GM12878 (cell line): ENCODE data around the gene EXOC7. TPM values are rescaled to one million over a fixed set of nuclear protein-coding genes. Genes with fewer than 3 reads are reported as not detected.
A peak's percentile ranks its signal among the peaks of the same experiment; 100 is the strongest.

Experiments used
- ATAC-seq: fragments of 200-7000 bp; cut with Tn5 transposase; 3 replicates; pipeline ENCODE4 v1.9.1; 2020; ENCODE audit warnings: mild to moderate bottlenecking, moderate library complexity
- BruUV-seq: library from RNA; stranded (reverse); fragments of 400-500 nt; replicated peaks from 2 replicates; lab custom pipeline; 2021; lab: Mats Ljungman, UMichigan
- CTCF ChIA-PET: fragments of 300-600 bp; sonication (Branson Sonifier 250); formaldehyde crosslinking; extraction: SDS; loops from one replicate; lab custom pipeline; 2021; ENCODE audit warnings: inconsistent platforms; lab: Yijun Ruan, JAX
- POLR2A ChIA-PET: fragments of 350-600 bp; formaldehyde crosslinking; extraction: SDS; loops from one replicate; lab custom pipeline; 2021; ENCODE audit warnings: inconsistent platforms; lab: Charles Lee
- RAD21 ChIA-PET: fragments of 300-600 bp; sonication (Branson Sonifier 250); formaldehyde crosslinking; loops from one replicate; lab custom pipeline; 2023; ENCODE audit warnings: antibody characterized with exemption; ENCODE audit not compliant: unreplicated experiment; lab: Charles Lee
- SMC1A ChIA-PET: fragments of 300-600 bp; sonication (Branson Sonifier 250); formaldehyde crosslinking; loops from one replicate; lab custom pipeline; 2023; ENCODE audit not compliant: unreplicated experiment, uncharacterized antibody; lab: Charles Lee
- DNase-seq: peaks from one replicate; pipeline ENCODE4 v3.0.0-alpha.2; 2011; ENCODE audit warnings: low read depth, low spot score
- FAIRE-seq: peaks from 3 replicates; lab custom pipeline; 2011; peaks lifted over from hg19 to GRCh38; lab: Jason Lieb, UNC
- H2AFZ ChIP-seq: 2 replicates; pipeline ENCODE4 v1.6.0; 2011; ENCODE audit warnings: low read depth, low read length, control low read depth; ENCODE audit not compliant: control insufficient read depth
- H3K27ac ChIP-seq: 2 replicates; pipeline ENCODE4 v1.5.1; 2011; ENCODE audit warnings: control low read depth; ENCODE audit not compliant: control insufficient read depth, insufficient read depth
- H3K27me3 ChIP-seq, 2 experiments: replicated peaks in 1 of 2; 2 replicates each; pipeline versions ENCODE4 v1.6.0 to v1.6.1; 2011; ENCODE audit warnings: low read length in 1 of 2; ENCODE audit not compliant: control insufficient read depth in 2 of 2, insufficient read depth in 2 of 2
- H3K36me3 ChIP-seq, 2 experiments: 2 replicates each; pipeline ENCODE4 v1.5.1; 2011; ENCODE audit warnings: low read length in 1 of 2; ENCODE audit not compliant: control insufficient read depth in 2 of 2, insufficient read depth in 2 of 2
- H3K4me1 ChIP-seq: 2 replicates; pipeline ENCODE4 v1.6.1; 2011; ENCODE audit warnings: mild to moderate bottlenecking, low read length, moderate library complexity, mixed read lengths; ENCODE audit not compliant: control insufficient read depth, insufficient read depth
- H3K4me2 ChIP-seq: 2 replicates; pipeline ENCODE4 v1.6.0; 2011; ENCODE audit warnings: control low read depth; ENCODE audit not compliant: control insufficient read depth, insufficient read depth
- H3K4me3 ChIP-seq: fragments of 200-600 bp; sonication (generic); 2 replicates; pipeline ENCODE4 v1.5.1; 2016
- H3K79me2 ChIP-seq: 2 replicates; pipeline ENCODE4 v1.6.0; 2011; ENCODE audit warnings: low read length; ENCODE audit not compliant: control insufficient read depth, insufficient read depth
- H3K9ac ChIP-seq: 2 replicates; pipeline ENCODE4 v1.8.0; 2011; ENCODE audit warnings: low read length, control low read depth, mixed read lengths; ENCODE audit not compliant: control insufficient read depth, insufficient read depth
- H3K9me3 ChIP-seq: replicated peaks from 3 replicates; pipeline ENCODE4 v1.5.1; 2011; ENCODE audit warnings: mild to moderate bottlenecking, low read length; ENCODE audit not compliant: control insufficient read depth, insufficient read depth
- H4K20me1 ChIP-seq: 2 replicates; pipeline ENCODE4 v1.6.0; 2011; ENCODE audit not compliant: control insufficient read depth, insufficient read depth
- ETV6 ChIP-seq, 2 experiments: fragments of 450-650 bp in 1 of 2; IDR thresholded peaks in 1 of 2; conservative IDR thresholded peaks in 1 of 2; 2 replicates each; pipeline ENCODE4 v1.6.1; 2014; ENCODE audit warnings: antibody characterized with exemption in 1 of 2, borderline replicate concordance in 1 of 2, low read depth in 1 of 2, mild to moderate bottlenecking in 1 of 2, moderate library complexity in 1 of 2
- FOXM1 ChIP-seq: IDR thresholded peaks from 2 replicates; pipeline ENCODE4 v1.6.1; 2012; ENCODE audit warnings: low read depth, mild to moderate bottlenecking, inconsistent platforms, low read length, moderate library complexity
- MEF2B ChIP-seq: fragments of 450-650 bp; IDR thresholded peaks from 2 replicates; pipeline ENCODE4 v1.6.1; 2018; ENCODE audit warnings: mild to moderate bottlenecking, moderate library complexity; ENCODE audit not compliant: partially characterized antibody, poor library complexity, severe bottlenecking
- NBN ChIP-seq: fragments of 450-650 bp; IDR thresholded peaks from 2 replicates; pipeline ENCODE4 v1.6.1; 2016
- SPI1 ChIP-seq: IDR thresholded peaks from 2 replicates; pipeline ENCODE4 v1.6.1; 2011; ENCODE audit warnings: low read depth, mild to moderate bottlenecking, low read length, moderate library complexity, borderline replicate concordance; ENCODE audit not compliant: insufficient read depth
- ZNF24 ChIP-seq: fragments of 450-650 bp; IDR thresholded peaks from 2 replicates; pipeline ENCODE4 v1.6.1; 2017; ENCODE audit warnings: antibody characterized with exemption, mild to moderate bottlenecking
- ZZZ3 ChIP-seq: IDR thresholded peaks from 2 replicates; pipeline ENCODE4 v1.6.1; 2011; ENCODE audit warnings: low read depth; ENCODE audit not compliant: control insufficient read depth, insufficient read length
- WGBS: methylation state at CpG from one replicate; pipeline ENCODE4 v1.1.6; 2016; ENCODE audit warnings: low lambda C conversion rate; ENCODE audit not compliant: insufficient replicate concordance, insufficient coverage; ENCODE audit errors: missing lambda C conversion rate; 5-methylcytosine and 5-hydroxymethylcytosine counted together
- in situ Hi-C: fragments of 300-500 bp; cut with MboI; formaldehyde crosslinking; loops from 9 replicates; pipeline ENCODE4 v1.14.3; 2018; ENCODE audit warnings: mixed read lengths
- intact Hi-C: fragments of 100-400 bp; cut with micrococcal nuclease; formaldehyde crosslinking; loops from one replicate; pipeline ENCODE4 v1.14.2; 2022; ENCODE audit not compliant: unreplicated experiment
- polyA plus RNA-seq, 11 experiments: library from polyadenylated mRNA; depleted of rRNA in 4 of 11; unstranded in 6 of 11; stranded (reverse) in 5 of 11; fragments of >200 nt; fragmentation: Nextera tagmentation in 4 of 11; fragmentation: Illumina TruSeq in 1 of 11; extraction: Ambion mirVana in 4 of 11; extraction: Trizol in 1 of 11; gene quantifications; 1 replicate in 1 of 11; 2 replicates in 10 of 11; pipeline versions ENCODE4 v1.2.1 to v1.2.3, GENCODE V29; 2011 to 2016; ENCODE audit warnings: inconsistent platforms in 2 of 11, missing spikeins in 2 of 11, low read depth in 1 of 11
- total RNA-seq, 4 experiments: library from RNA; depleted of rRNA in 3 of 4; stranded (reverse); fragments of >200 nt in 3 of 4; fragmentation: Illumina TruSeq in 1 of 4; extraction: Trizol in 1 of 4; gene quantifications; 2 replicates each; pipeline versions ENCODE4 v1.2.1 to v1.2.3, GENCODE V29; 2013 to 2021
- TF ChIP-seq, protein P1 (sequence below): IDR thresholded peaks from 2 replicates; pipeline ENCODE4 v1.6.1; 2011; ENCODE audit warnings: borderline replicate concordance, low read depth, mild to moderate bottlenecking, moderate library complexity, mixed read lengths, low read length; ENCODE audit not compliant: insufficient read depth; ENCODE audit errors: extremely low read length

Gene EXOC7
- total and polyA plus RNA-seq, 10 of the 15 experiments (the other 5 are each of a cell fraction or from before 2014, with no cell fraction given): 18.8 to 71.3 (median 48.2) TPM

DNA sequence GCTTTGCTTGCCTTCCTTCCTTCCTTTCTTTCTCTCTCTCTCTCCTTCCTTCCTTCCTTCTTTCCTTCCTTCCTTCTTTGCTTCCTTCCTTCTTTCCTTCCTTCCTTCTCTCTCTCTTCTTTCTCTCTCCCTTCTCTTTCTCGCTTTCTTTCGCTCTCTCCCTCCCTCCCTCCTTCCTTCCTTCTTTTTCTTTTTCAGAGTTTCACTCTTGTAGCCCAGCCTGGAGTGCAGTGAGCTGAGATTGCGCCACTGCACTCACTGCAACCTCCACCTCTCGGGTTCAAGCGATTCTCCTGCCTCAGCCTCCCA lies 19.6 kb upstream of the EXOC7 start:
- ChIA-PET SMC1A (interaction anchor here (1.2 to 9.0 kb wide), 9 partner anchors 22 to 176 kb away, joined by 3 to 77 read pairs (median 11); no protein-coding TSS in a partner anchor), RAD21 (interaction anchor here (1.4 to 9.9 kb wide), 7 partner anchors 57 to 176 kb away, joined by 4 to 149 read pairs (median 14); partner anchors contain the start of gene UBALD2), CTCF (interaction anchor here (0.8 to 18.3 kb wide), 14 partner anchors 17 to 176 kb away, joined by 3 to 316 read pairs (median 6); partner anchors contain the start of gene FOXJ1), POLR2A (interaction anchor here (1.1 kb wide), 1 partner anchor 156 kb away, joined by 4 read pairs; no protein-coding TSS in a partner anchor)
- no peak for ATAC-seq
- in situ Hi-C loops: loop anchor here (5.0 kb wide), 1 partner anchor 159 kb away; no protein-coding TSS in a partner anchor
- Histone ChIP-seq H3K27me3 (no peaks in the 10 kb centered on the region), H3K9me3 (no peaks in the 10 kb centered on the region), H4K20me1 (no peaks in the 10 kb centered on the region), H3K36me3 (no peaks in the 10 kb centered on the region), H2AFZ (no peak overlapping the region), H3K9ac (no peak overlapping the region), H3K4me3 (no peak overlapping the region), H3K27ac (no peak overlapping the region), H3K79me2 (no peaks in the 10 kb centered on the region), H3K4me1 (peaks cover 6% of the 10 kb centered on the region), H3K4me2 (no peak overlapping the region)
- TF ChIP-seq NBN (no peak), ETV6 (conservative IDR thresholded peaks at IDR 0.05 in 1 of 2, IDR thresholded peaks at IDR 0.05 in 1 of 2; ENCODE audit: borderline replicate concordance in 1 of 2, low read depth in 1 of 2) (peak in 1 of 2 experiments; percentile 40; a peak in 1 of 4 replicates)
- 78% methylated on average over 5 of the region's 5 CpGs for WGBS
- FAIRE-seq: no peak
- DNase-seq: no peak
- BruUV-seq: no TSS peak
- intact Hi-C loops: loop anchor here (10.0 kb wide), 1 partner anchor 262 kb away; the partner anchor contains the start of gene SPHK1

DNA sequence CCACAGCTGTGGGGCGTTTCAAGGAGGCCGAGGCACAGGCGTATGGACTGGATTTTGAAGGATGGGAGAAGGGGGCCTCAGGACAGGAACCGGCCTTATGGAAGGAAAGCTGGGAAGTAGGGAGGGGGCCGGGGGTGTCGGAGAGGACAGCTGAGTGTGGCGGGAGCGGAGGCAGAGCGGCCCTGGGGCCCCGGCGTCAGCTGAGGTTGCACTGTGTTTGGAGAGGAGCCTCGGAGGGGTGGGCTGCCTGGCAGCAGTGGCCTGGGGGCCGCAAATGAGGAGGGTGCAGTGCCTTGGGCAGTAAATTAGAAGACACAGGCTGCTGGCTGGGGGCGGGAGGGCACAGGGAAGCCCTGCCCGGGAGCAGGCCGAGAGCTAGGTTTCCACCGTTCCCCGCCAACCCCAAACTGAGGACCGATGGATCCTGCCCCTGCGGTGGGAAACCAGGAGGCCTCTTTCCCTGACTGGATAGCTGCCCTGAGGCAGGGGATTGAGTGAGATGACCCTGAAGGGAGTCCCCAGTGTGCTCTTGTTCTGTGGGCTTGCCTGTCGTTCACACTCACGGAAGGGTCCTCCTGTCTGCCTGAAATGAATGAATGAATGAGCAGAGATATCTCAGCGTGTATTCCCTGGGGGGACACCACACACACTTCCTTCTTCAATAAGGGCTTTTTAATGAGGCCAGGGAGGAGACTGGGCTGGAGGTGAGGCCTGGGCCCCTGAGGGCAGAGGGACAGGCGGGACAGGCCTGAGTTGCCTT lies 19.0 kb upstream of the EXOC7 start:
- no peak overlapping the region for H3K9ac ChIP-seq
- no peaks in the 10 kb centered on the region for H3K27me3 ChIP-seq
- H4K20me1 ChIP-seq: no peaks in the 10 kb centered on the region
- 88% methylated on average over 22 of the region's 24 CpGs for WGBS
- FAIRE-seq (no peak), ATAC-seq (no peak), DNase-seq (no peak)
- ChIA-PET SMC1A (interaction anchor here (0.6 to 9.0 kb wide), 12 partner anchors 23 to 161 kb away, joined by 3 to 77 read pairs (median 4); no protein-coding TSS in a partner anchor), POLR2A (interaction anchor here (0.9 kb wide), 1 partner anchor 146 kb away, joined by 6 read pairs; no protein-coding TSS in a partner anchor), CTCF (interaction anchor here (0.7 to 18.3 kb wide), 14 partner anchors 10 to 177 kb away, joined by 3 to 316 read pairs (median 6); partner anchors contain the start of gene FOXJ1), RAD21 (interaction anchor here (1.4 to 9.9 kb wide), 7 partner anchors 58 to 176 kb away, joined by 3 to 149 read pairs (median 14); partner anchors contain the start of gene UBALD2)
- H2AFZ ChIP-seq: no peak overlapping the region
- no peaks in the 10 kb centered on the region for H3K9me3 ChIP-seq
- in situ Hi-C loops: loop anchor here (5.0 kb wide), 1 partner anchor 160 kb away; no protein-coding TSS in a partner anchor
- TF ChIP-seq ZNF24 (peak; percentile 89), MEF2B (peak; percentile 75), ZZZ3 (no peak), SPI1 (0 out of 2 replicates have a peak, but pooled peaks have one; percentile 2), FOXM1 (no peak)
- TF ChIP-seq, protein P1, sequence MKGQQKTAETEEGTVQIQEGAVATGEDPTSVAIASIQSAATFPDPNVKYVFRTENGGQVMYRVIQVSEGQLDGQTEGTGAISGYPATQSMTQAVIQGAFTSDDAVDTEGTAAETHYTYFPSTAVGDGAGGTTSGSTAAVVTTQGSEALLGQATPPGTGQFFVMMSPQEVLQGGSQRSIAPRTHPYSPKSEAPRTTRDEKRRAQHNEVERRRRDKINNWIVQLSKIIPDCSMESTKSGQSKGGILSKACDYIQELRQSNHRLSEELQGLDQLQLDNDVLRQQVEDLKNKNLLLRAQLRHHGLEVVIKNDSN: no peak
- no peaks in the 10 kb centered on the region for H3K79me2 ChIP-seq
- peaks cover 6% of the 10 kb centered on the region for H3K4me1 ChIP-seq
- no peak overlapping the region for H3K27ac ChIP-seq
- no peaks in the 10 kb centered on the region for H3K36me3 ChIP-seq
- peak overlapping the region; percentile 88; the same call in 1 of the 2 replicates for H3K4me2 ChIP-seq
- intact Hi-C loops: loop anchor here (10.0 kb wide), 1 partner anchor 262 kb away; the partner anchor contains the start of gene SPHK1
- no peak overlapping the region for H3K4me3 ChIP-seq
- no TSS peak for BruUV-seq
